A673 (cell line): ENCODE results near the gene PLCB4. TPM values are rescaled to one million over a fixed set of nuclear protein-coding genes. Genes with fewer than 3 reads are reported as not detected.
A peak's percentile ranks its signal among the peaks of the same experiment; 100 is the strongest.

ENCODE experiments used
- BruUV-seq: library from RNA; stranded (reverse); fragments of 400-500 nt; replicated peaks from 2 replicates; lab custom pipeline; 2021; lab: Mats Ljungman, UMichigan
- CTCF ChIA-PET: fragments of 300-600 bp; sonication (Branson Sonifier 250); formaldehyde crosslinking; loops from one replicate; lab custom pipeline; 2022; ENCODE audit warnings: antibody characterized with exemption; lab: Charles Lee
- POLR2A ChIA-PET: fragments of 300-600 bp; sonication (Branson Sonifier 250); formaldehyde crosslinking; loops from one replicate; lab custom pipeline; 2022; ENCODE audit warnings: antibody characterized with exemption; ENCODE audit not compliant: low non-redundant PET; lab: Charles Lee
- DNase-seq: peaks from one replicate; pipeline ENCODE4 v3.0.0-alpha.2; 2015; ENCODE audit warnings: low spot score
- H3K27ac ChIP-seq: fragments of 200-600 bp; sonication (generic); 2 replicates; pipeline ENCODE4 v1.5.1; 2016; ENCODE audit warnings: mixed run types, low read depth, mild to moderate bottlenecking, mixed read lengths, antibody characterized with exemption, low read length; ENCODE audit not compliant: poor library complexity, severe bottlenecking
- H3K27me3 ChIP-seq: fragments of 200-600 bp; sonication (generic); replicated peaks from 2 replicates; pipeline ENCODE4 v1.6.1; 2017; ENCODE audit warnings: mixed run types, low read depth, mild to moderate bottlenecking, mixed read lengths, antibody characterized with exemption, low read length; ENCODE audit not compliant: insufficient read depth, poor library complexity
- H3K36me3 ChIP-seq: fragments of 200-600 bp; sonication (generic); 2 replicates; pipeline ENCODE4 v1.6.1; 2016; ENCODE audit warnings: mixed run types, mild to moderate bottlenecking, mixed read lengths, antibody characterized with exemption, low read length; ENCODE audit not compliant: insufficient read depth, poor library complexity, severe bottlenecking
- H3K4me1 ChIP-seq: fragments of 200-600 bp; sonication (generic); 2 replicates; pipeline ENCODE4 v1.6.1; 2017; ENCODE audit warnings: mixed run types, mild to moderate bottlenecking, mixed read lengths, antibody characterized with exemption, low read length; ENCODE audit not compliant: insufficient read depth, poor library complexity, severe bottlenecking
- H3K4me3 ChIP-seq: fragments of 200-600 bp; sonication (generic); 2 replicates; pipeline ENCODE4 v1.5.1; 2016; ENCODE audit warnings: low read depth, mixed run types, mild to moderate bottlenecking, mixed read lengths, low read length; ENCODE audit not compliant: poor library complexity, severe bottlenecking
- H3K9me3 ChIP-seq: fragments of 200-600 bp; sonication (generic); 2 replicates; pipeline ENCODE4 v1.6.1; 2016; ENCODE audit warnings: mixed run types, low read depth, mild to moderate bottlenecking, mixed read lengths, antibody characterized with exemption, low read length; ENCODE audit not compliant: poor library complexity, severe bottlenecking
- EZH2 ChIP-seq: fragments of 200-600 bp; sonication (generic); IDR thresholded peaks from 2 replicates; pipeline ENCODE4 v1.6.1; 2017; ENCODE audit warnings: borderline replicate concordance, low read depth, mild to moderate bottlenecking, mixed read lengths, antibody characterized with exemption, low read length; ENCODE audit not compliant: poor library complexity, severe bottlenecking
- intact Hi-C: fragments of 100-400 bp; cut with micrococcal nuclease; formaldehyde crosslinking; loops from one replicate; pipeline ENCODE4 v1.10.0; 2022; ENCODE audit not compliant: unreplicated experiment
- total RNA-seq: library from RNA; stranded (reverse); gene quantifications from 2 replicates; pipeline ENCODE4 v1.2.3, GENCODE V29; 2021
- TF ChIP-seq, protein P1 (sequence below): fragments of 300-800, 200-600 bp; sonication (generic); conservative IDR thresholded peaks from 2 replicates; pipeline ENCODE4 v1.5.1; 2017; ENCODE audit warnings: low read depth, mild to moderate bottlenecking, antibody characterized with exemption, low read length, moderate library complexity, mixed read lengths

Gene PLCB4
- total RNA-seq, 1 experiment from 2014 or later, result 6.2 TPM

DNA sequence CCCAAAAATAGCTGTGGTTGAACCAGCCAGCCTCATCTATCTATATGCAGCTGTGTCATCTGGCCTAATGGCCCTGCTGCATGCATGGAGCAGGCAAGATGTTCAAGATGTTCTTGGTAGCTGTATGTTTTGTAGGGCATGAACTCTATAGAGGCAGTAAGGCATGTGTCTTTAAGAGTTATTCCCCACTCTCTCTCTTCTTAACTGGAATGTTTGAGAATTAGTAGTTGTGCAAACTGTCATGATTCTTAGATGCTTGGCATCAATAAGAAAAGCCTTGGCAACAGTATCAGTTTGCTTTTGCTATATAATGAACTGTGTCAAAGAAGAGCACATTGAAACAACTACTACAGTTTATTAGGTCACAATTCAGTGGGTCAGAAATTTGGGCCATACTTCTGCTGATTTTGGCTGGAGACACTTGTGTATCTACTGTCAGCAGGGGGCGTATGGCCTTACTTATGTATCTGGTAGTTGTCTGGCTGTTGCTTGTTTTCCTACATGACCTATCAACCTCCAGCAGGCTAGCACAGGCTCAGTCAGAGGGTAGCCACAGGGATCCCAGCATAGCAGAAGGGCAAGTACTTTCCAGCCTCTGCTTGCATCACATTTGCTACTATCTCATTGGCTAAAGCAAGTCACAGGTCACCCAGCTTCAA lies 389.4 kb downstream of the PLCB4 start:
- TF ChIP-seq, protein P1, sequence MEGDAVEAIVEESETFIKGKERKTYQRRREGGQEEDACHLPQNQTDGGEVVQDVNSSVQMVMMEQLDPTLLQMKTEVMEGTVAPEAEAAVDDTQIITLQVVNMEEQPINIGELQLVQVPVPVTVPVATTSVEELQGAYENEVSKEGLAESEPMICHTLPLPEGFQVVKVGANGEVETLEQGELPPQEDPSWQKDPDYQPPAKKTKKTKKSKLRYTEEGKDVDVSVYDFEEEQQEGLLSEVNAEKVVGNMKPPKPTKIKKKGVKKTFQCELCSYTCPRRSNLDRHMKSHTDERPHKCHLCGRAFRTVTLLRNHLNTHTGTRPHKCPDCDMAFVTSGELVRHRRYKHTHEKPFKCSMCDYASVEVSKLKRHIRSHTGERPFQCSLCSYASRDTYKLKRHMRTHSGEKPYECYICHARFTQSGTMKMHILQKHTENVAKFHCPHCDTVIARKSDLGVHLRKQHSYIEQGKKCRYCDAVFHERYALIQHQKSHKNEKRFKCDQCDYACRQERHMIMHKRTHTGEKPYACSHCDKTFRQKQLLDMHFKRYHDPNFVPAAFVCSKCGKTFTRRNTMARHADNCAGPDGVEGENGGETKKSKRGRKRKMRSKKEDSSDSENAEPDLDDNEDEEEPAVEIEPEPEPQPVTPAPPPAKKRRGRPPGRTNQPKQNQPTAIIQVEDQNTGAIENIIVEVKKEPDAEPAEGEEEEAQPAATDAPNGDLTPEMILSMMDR, result peak; percentile 59
- no peak for TF ChIP-seq EZH2
- CTCF ChIA-PET, result interaction anchor here (0.9 kb wide), 1 partner anchor 152 kb away, joined by 9 read pairs; no protein-coding TSS in a partner anchor
- no peak overlapping the region for H3K4me3 ChIP-seq
- no peaks in the 10 kb centered on the region for H3K36me3 ChIP-seq
- H3K9me3 ChIP-seq, result no peaks in the 10 kb centered on the region
- H3K27ac ChIP-seq, result no peak overlapping the region
- peak; percentile 26 for DNase-seq
- intact Hi-C loops, result loop anchor here (2.0 kb wide), 1 partner anchor 153 kb away; no protein-coding TSS in a partner anchor
- no TSS peak for BruUV-seq
- no peaks in the 10 kb centered on the region for H3K27me3 ChIP-seq
- POLR2A ChIA-PET, result no interaction called here
- no peaks in the 10 kb centered on the region for H3K4me1 ChIP-seq

DNA sequence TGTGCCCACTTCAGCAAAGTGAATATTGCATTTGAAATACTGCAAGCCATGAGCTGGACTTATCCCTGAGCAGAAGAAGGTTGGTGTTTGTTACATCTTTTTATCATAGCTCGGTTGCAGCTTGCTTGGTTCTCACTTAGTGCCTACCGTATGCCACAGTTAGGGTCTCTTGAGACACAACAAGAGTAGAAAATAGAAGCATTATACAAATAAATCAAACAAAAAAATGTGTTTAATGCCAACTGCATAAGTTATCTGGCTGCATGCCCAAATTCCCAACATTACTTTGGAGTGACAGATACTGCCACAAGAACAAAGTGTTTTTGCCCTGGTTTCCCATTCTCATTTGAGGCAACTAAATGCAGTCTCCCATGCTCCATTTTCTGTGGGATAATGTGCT lies 391.6 kb downstream of the PLCB4 start:
- BruUV-seq, result no TSS peak

DNA sequence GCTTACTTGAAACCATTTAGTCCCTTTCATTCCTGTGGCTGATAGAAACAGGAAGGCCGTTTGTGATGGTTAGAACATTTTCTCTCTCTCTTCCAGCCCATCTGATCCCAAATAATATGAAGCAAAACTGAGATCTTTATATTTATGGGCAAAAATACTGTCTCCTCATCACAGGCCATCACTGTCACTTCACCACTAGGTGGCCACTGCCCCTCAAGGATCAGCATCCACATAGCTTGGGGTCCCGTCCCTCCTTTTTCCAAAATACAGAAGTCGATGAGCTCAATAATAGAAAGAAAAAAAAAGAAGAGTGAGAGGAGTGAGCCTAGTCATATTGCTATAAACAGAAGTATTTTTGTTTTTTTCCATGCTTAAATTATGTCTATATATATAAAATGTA lies 399.1 kb downstream of the PLCB4 start:
- Histone ChIP-seq H3K27ac (no peak overlapping the region), H3K4me3 (no peak overlapping the region), H3K36me3 (no peaks in the 10 kb centered on the region), H3K27me3 (no peaks in the 10 kb centered on the region), H3K9me3 (no peaks in the 10 kb centered on the region), H3K4me1 (no peaks in the 10 kb centered on the region)
- CTCF ChIA-PET, result interaction anchor here (0.6 to 1.0 kb wide), 3 partner anchors 48 to 1315 kb away, joined by 3 to 26 read pairs (median 3); no protein-coding TSS in a partner anchor
- DNase-seq, result peak; percentile 25
- intact Hi-C loops, result loop anchor here (1.0 kb wide), 1 partner anchor 142 kb away; no protein-coding TSS in a partner anchor
- no TSS peak for BruUV-seq
- TF ChIP-seq, protein P1, result peak; percentile 80
- TF ChIP-seq EZH2, result no peak
- POLR2A ChIA-PET, result interaction anchor here (0.6 kb wide), 1 partner anchor 565 kb away, joined by 9 read pairs; no protein-coding TSS in a partner anchor

More for the DNA sequence above, 391.6 kb downstream of the PLCB4 start:
- Histone ChIP-seq H3K36me3 (no peaks in the 10 kb centered on the region), H3K27ac (no peak overlapping the region), H3K9me3 (no peaks in the 10 kb centered on the region), H3K4me1 (no peaks in the 10 kb centered on the region), H3K4me3 (no peak overlapping the region), H3K27me3 (no peaks in the 10 kb centered on the region)
- ChIA-PET POLR2A (no interaction called here), CTCF (no interaction called here)
- peak; percentile 14 for DNase-seq
- intact Hi-C loops, result no loop called here
- TF ChIP-seq, protein P1, result no peak
- no peak for TF ChIP-seq EZH2
